HK-2 (cell line): ENCODE measurements around the gene EEF1AKMT4.
"Not testable (repeated sequence)": the region's sequence is repeated elsewhere in the genome, so short reads cannot be mapped to it uniquely, and the experiment has no call there.

ENCODE experiments used
- DNase-seq: peaks from one replicate; pipeline ENCODE4 v3.0.0-alpha.2; 2018; ENCODE audit not compliant: unreplicated experiment

EEF1AKMT4 gene

DNA sequence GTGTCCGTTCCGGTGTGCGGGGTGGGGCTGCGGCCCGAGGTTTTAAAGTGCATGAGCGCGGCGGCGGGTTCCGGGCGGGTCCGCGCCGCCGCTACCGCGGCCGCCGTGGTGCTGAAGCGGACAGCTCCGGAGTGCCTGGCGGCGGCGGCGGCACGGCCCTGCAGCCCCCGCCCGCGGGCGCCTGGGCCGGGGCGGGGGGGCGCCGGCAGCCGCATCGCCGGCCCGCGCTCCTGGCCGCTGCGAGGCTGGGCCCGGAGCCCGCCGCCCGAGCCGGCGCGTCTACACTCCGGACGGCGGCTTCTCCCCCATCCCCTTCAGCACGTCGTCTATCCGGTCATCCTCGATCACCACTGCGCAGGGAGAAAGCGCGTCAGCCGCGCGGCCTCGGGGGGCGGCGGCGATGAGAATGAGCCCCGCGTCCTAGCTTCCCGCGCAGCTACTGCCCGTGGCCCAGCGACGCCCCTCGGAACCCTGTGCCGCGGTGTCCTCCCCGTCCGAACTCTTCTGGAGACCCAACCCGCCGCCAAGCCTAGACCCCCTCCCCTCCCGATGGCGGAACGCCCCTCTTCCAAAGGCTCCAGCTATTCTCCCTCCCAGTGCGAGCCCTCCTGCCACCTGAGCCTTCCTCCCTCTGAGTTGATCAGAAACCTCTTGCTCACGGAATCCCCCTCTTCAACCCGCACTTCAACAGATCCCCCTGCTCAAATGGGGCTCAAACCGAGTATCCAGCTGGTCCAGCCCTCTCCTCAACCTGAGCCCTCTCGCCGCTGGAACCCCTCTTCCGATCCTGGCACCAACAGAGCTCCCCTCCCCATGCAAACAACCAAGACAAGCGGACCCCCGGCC is 10.6 kb downstream of the EEF1AKMT4 start:
- DNase-seq, result no peak

DNA sequence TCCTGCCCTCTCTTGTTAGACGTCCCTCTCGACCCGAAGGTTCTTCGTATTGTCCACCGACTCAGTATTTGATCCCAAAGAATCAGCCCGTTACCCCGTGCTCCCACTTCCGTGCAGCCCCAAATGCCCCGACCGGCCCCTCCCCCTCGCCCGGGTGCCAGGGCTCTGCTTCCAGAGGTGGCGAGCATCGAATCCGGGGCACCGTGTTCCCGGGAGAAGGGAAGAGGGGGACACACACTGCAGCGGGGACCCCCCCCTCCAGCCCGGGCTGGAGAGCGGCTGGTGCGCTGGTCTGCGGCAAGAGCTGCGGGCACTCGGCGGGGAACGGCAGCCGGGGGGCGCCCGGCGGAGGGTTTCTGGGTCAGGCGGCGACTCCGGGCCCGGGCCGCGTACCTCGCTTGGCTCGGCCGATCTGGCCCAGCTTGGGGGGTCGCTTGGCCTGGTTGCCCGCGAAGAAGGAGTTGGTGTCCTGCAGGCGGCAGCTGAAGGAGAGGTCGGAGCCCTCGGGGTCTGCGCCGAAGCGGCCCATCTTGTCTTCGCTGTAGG is 11.3 kb downstream of the EEF1AKMT4 start:
- DNase-seq, result no peak

DNA sequence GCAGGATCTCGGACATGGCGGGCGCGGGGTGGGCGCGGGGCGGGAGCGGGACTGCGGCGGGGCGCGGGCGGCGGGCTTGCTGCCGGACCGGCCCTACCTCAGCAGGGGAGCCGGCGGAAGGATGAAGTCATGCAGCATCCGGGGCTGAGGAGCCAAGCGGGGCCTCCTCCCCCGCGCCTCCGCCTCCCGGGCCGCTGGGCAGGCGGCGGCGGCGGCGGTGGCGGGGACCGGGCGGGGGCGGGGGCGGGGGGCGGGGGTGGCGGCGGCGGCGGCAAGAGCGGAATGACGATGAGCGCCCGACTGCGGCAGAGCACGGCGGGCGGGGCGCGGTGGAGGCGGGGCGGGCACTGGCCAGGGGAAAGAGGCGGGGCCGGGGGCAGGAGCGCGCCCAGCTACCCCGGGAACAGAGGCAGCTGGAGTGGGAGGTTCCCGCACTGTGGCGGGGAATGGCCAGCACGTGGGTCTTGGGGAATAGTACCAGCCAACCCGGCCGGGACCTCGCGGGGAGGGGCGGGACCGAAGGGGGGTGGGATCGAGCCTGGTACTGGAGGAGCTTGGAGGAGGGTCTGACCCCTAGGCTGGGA is 11.9 kb downstream of the EEF1AKMT4 start, which contains the start of gene CAMK2N2:
CAMK2N2 (minus strand) TSS at position 284 of the 584 bp plus-strand sequence; CDS start at position 16, 268 bp downstream.
- peak; percentile 94 for DNase-seq

DNA sequence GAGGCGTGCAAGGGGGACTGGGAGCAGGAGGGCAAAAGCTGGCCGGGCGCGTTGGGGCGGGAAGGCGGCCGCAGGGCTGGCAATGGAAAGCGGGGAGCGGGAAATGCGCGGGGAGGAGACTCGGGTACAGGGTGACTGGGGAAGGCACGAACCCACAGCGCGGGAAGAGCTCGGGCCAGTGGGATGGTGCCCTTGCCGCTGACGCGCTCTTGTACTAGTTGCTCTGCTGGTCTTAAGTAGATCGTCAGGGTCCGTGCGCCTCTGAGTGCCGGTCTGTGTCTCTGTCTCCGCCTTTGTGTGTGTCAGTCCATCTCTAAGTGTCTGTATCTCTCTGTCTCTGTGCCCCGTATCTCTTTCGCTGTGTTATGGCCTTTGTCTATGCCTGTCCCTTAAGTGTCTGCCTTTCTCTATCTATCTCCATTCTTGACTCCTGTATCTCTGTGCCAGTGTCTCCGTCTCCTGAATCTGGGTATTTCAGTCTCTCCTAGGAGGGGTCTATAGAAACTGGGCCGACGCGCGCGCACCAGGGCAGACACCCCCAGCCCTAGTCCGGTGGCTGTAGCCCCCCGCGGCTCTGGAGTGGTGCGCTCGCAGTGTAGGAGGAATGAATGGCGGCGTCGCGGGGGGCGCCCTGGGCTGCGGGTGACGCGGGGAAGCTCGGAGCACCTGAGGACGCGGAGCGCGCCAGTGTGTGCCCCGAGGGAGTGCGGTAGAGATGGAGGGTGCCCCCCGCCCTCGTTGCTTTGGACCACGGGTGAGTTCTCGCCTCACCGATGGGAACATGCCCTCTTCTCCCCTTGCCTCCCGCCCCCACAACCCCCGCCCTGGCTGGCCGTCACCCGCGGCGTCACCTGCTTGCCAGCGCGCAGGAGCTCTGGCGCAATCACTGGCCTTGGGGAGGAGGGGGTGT is 12.6 kb downstream of the EEF1AKMT4 start:
- DNase-seq, result peak; percentile 47

DNA sequence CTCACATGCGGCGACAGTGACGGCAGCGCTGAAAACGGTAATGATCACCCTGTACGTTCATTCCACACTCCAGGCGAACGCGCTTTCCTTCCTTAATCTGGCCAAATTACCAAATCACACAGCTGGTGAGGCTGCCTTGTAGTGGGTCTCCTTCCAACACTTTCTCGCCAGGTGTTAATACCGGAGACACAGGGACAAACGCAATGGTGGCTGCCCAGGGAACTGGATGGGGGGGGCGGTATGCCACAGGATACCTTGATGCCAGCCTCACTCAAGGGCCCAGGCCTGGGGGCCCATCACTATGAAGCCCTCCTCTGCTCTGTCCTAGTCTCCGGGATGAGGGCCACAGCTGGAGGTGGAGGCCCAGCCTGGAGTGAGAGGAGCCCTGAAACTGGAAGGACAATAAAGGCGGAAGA is 13.3 kb downstream of the EEF1AKMT4 start:
- DNase-seq, result no peak

DNA sequence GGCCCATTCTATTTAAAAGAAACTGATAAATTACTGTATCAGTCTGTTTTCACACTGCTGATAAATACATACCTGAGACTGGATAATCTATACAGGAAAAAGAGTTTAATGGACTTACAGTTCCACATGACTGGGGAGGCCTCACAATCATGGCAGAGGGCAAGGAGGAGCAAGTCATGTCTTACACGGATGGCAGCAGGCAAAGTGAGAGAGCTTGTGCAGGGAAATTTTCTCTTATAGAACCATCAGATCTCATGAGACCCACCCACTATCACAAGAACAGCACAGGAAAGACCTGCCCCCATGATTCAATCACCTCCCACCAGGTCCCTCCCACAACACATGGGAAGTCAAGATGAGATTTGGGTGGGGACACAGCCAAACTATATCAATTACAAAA is 17.8 kb downstream of the EEF1AKMT4 start:
- not testable (repeated sequence) for DNase-seq

DNA sequence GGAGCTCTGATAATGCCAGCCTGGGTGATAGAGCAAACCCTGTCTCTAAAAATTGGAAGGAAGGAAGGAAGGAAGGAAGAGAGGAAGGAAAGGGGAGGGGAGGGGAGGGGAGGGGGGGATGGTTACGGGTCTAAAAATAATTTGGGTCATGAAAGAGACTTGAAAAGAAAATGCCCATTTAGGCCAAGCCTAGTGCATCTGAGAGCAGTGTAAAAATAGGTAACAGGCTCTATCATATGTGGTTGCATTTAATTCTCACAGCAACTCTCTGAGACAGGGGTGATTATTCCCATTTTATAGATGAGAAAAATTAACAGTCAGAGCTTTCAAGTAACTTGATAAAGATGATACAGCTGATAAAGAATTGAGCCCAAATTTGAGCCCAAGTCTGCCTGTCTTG is 22.8 kb downstream of the EEF1AKMT4 start:
- DNase-seq, result no peak

DNA sequence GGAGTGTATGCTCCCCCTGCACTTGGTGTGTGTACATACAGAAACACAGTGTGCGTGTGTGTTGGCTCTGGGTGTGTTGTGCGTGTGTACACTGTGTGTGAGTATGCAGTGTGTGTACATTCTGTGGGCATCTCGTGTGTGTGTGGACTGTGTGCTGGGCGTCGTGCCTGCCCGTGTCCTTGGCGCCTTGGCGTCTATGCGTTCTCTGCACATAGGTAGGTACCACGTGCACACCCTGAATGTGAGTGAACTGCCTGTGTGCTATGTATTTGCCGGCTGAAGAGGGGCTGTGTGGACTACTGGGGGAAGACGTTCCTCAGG is 25.9 kb downstream of the EEF1AKMT4 start:
- DNase-seq, result no peak

DNA sequence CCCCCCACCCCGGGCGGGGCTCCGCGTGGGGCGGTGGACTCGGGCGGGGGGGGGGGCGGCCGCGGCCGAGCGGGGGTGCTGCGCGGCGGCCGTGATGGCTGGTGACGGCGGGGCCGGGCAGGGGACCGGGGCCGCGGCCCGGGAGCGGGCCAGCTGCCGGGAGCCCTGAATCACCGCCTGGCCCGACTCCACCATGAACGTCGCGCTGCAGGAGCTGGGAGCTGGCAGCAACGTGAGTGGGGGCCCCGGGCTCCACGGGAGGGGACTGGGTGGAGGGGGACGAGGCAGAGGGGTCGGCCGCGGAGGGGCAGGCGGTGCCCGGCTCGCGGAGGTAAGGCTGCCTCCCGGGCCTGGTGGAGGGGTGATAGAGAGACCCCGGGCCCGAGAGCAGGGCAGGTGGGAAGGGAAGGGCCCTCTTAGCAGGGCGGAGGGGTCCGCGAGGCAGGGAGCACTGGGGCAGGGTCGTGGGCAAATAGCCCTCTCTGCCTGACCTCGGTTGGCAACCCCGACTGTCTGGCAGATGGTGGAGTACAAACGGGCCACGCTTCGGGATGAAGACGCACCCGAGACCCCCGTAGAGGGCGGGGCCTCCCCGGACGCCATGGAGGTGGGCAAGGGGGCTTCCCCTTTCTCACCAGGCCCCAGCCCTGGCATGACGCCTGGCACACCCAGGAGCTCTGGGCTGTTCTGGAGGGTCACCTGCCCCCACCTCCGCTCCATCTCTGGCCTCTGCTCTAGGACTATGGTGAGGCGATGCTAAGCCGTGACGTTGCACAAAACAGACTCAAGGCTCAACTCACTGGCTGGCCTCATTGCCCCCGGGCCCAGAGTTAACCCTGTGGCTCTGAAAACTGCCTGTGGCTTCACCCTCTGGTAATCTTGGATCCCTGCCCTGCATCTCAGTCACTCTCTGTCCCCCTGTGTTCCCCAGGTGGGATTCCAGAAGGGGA is 26.8 kb downstream of the EEF1AKMT4 start, which contains the start of gene ECE2:
ECE2 (plus strand) TSS at position 62 of the 950 bp plus-strand sequence; CDS start at position 194, 132 bp downstream.
- no peak for DNase-seq

DNA sequence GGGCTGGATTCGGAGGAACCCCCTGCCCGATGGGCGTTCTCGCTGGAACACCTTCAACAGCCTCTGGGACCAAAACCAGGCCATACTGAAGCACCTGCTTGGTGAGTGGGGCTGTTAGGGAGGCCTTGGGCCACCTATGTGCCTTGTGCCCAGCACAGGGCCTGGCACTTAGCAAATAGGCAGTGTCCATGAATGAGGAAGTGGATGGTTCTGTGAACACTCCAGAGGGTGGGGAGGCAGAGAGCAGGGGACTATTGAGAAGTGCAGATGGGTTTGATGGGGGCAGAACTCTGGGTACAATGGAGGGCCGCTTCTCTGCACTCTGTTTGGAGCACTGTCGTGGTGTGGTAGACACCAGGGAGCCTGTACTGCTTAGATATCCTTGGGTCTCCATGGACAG is 27.9 kb downstream of the EEF1AKMT4 start:
- DNase-seq, result no peak

DNA sequence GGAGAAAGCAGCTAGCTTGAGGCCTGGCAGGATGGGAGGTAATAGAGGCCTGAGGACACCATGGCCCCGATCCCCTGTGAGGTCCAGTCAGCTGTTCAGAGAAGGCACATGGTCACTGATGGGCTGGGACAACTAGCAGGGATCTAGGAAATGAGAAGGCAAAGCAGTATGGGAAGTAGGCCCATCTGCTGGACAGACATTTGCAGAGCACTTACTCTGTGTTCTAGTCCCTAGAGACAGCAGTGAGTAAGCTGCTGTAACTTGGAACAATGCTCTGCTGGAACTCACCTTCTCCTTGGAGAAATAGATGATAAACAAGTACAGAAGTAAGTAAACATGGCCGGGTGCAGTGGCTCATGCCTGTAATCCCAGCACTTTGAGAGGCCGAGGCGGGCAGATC is 33.5 kb downstream of the EEF1AKMT4 start:
- no peak for DNase-seq

DNA sequence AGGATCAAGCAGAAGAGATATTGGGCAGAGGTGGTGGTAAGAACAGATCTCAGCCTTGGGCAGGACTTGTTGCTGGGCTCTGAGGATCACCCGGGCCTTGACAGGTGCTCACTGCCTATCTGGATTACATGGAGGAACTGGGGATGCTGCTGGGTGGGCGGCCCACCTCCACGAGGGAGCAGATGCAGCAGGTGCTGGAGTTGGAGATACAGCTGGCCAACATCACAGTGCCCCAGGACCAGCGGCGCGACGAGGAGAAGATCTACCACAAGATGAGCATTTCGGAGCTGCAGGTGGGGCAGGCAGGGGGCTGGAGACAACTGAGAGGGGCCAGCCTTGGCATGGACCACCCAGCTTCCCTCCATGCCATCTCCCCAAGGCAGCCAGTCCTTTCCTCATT is 34.2 kb downstream of the EEF1AKMT4 start:
- no peak for DNase-seq

DNA sequence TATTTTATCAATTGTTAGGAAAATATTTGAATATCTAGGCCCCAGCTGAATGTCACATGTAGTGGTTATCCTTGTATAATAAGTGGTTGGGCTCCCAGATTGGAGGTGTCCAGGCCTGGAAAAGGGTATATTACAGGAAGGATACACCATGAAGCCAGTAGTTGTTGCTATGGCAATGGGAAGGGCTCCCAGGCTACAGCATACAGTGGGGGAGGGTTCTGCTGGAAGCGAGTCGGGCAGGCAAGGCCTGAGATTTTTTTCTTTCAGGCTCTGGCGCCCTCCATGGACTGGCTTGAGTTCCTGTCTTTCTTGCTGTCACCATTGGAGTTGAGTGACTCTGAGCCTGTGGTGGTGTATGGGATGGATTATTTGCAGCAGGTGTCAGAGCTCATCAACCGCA is 35.2 kb downstream of the EEF1AKMT4 start:
- peak; percentile 71 for DNase-seq

DNA sequence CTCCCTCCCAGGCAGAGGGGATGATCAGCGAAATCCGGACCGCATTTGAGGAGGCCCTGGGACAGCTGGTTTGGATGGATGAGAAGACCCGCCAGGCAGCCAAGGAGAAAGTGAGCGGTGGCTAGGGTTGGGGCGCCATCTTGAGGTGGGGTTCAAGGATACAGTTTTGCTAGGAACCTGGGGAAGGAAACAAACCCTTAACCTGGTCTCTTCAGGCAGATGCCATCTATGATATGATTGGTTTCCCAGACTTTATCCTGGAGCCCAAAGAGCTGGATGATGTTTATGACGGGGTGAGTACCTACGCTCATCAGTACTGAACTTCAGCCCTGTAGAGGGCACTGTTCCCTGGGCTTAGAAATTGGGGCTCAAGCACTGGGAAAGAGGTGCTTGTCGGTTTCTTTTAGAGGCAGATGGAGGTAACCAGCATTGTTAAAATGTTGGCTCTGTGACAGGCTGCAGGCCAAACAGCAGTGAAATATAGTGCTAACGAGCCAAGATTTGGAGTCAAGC is 40.0 kb downstream of the EEF1AKMT4 start:
- DNase-seq, result peak; percentile 77

DNA sequence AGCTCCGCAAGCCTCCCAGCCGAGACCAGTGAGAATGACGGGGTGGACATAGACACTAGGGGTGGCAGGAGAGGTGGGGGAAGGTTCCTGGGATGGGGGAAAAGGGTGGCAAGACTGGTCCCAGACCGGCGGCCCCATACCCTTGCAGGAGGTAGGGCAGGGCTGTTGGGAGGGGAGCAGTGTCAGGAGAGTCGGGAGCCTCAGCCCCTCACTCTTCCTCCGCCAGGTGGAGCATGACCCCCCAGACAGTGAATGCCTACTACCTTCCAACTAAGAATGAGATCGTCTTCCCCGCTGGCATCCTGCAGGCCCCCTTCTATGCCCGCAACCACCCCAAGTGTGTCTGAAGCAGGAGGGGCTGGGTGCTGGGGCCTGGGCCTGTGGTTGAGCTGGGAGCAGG is 40.9 kb downstream of the EEF1AKMT4 start:
- DNase-seq, result no peak

DNA sequence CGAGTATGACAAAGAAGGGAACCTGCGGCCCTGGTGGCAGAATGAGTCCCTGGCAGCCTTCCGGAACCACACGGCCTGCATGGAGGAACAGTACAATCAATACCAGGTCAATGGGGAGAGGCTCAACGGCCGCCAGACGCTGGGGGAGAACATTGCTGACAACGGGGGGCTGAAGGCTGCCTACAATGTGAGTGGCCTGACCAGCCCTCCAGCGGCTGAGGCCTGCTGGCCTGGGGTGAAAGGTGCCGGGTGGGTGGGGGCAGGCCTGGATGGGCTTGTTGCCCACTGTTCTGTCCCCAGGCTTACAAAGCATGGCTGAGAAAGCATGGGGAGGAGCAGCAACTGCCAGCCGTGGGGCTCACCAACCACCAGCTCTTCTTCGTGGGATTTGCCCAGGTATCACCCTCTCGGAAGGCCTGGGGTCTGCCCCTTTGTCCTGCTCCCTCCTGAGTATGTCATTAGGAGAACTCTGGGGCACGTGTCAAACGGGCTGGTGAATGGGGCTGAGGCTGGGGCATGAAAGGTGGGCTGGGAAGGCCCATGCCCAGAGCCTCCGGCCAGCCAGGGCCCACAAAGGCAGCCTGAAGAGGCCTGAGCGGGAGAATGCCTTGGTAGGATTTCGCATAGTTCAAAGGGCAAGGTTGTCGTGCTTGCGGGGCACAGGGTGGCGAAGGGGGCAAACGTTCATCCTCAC is 41.7 kb downstream of the EEF1AKMT4 start:
- DNase-seq, result no peak

DNA sequence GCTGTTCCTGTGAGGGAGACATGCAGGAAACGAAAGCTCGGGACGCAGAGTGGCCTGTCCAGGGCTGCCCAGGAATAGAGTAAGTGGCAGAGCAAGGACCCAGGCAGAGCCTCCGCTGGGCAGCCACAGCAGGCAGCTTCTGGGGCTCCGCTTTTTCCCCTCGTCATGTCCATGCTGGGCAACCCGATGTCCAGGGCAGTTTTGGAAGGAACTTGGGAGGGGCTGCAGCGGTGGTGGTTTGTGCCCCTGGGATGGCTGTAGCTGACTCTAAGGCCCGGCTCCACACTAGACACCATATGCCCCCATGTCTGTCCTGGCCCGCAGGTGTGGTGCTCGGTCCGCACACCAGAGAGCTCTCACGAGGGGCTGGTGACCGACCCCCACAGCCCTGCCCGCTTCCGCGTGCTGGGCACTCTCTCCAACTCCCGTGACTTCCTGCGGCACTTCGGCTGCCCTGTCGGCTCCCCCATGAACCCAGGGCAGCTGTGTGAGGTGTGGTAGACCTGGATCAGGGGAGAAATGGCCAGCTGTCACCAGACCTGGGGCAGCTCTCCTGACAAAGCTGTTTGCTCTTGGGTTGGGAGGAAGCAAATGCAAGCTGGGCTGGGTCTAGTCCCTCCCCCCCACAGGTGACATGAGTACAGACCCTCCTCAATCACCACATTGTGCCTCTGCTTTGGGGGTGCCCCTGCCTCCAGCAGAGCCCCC is 42.4 kb downstream of the EEF1AKMT4 start:
- DNase-seq, result no peak

DNA sequence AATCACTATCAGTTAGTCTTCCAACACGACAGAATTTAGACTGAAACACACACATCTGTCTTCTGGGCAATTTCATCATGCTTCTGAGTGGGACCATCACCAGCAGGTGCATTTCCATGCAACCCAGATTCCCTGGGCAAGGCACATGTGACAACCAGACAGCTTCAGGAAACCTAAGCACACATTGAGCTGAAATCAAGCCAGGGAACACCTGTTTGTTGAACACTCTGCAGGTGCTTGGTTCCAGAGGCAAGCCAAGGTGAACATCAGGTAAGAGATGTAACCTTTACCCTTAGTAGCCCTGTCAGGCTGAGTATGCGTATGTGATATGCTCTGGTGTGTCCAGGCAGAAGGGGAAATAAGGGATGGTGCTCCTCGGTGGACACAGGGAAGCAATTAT is 46.3 kb downstream of the EEF1AKMT4 start:
- no peak for DNase-seq

DNA sequence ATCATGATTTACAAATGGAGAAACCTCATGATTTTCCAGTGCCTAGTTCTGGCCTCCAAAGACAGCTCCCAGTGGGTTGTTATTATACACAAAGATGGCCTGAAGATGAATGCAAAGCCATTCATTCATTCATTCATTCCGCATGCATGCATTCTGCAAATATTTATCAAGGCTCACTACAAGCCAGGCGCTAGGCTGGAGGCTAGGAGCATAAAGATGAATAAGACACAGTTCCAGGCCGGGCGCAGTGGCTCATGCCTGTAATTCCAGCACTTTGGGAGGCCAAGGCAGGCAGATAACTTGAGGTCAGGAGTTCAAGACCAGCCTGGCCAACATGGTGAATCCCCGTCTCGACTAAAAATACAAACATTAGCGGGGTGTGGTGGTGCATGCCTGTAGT is 47.1 kb downstream of the EEF1AKMT4 start:
- no peak for DNase-seq
